Left renal pelvis (tissue), 4 donors: ENCODE data around the gene TCTN2. TPM values are rescaled to one million over a fixed set of nuclear protein-coding genes. Genes with fewer than 3 reads are reported as not detected.

Source experiments
- DNase-seq, 4 donors: peaks; one replicate each; pipeline ENCODE4 v3.0.0-alpha.2; 2013; ENCODE audit warnings: low read depth in 4 of 4, low spot score in 3 of 4
- polyA plus RNA-seq, 4 donors: library from polyadenylated mRNA; unstranded; fragments of 120-200 nt; gene quantifications; one replicate each; pipeline ENCODE4 v1.2.1, GENCODE V29; 2013; ENCODE audit not compliant: insufficient read length in 4 of 4

TCTN2 gene
- polyA plus RNA-seq = 10 to 100 TPM; 19.5 to 32.5 (median 27.9) TPM

DNA sequence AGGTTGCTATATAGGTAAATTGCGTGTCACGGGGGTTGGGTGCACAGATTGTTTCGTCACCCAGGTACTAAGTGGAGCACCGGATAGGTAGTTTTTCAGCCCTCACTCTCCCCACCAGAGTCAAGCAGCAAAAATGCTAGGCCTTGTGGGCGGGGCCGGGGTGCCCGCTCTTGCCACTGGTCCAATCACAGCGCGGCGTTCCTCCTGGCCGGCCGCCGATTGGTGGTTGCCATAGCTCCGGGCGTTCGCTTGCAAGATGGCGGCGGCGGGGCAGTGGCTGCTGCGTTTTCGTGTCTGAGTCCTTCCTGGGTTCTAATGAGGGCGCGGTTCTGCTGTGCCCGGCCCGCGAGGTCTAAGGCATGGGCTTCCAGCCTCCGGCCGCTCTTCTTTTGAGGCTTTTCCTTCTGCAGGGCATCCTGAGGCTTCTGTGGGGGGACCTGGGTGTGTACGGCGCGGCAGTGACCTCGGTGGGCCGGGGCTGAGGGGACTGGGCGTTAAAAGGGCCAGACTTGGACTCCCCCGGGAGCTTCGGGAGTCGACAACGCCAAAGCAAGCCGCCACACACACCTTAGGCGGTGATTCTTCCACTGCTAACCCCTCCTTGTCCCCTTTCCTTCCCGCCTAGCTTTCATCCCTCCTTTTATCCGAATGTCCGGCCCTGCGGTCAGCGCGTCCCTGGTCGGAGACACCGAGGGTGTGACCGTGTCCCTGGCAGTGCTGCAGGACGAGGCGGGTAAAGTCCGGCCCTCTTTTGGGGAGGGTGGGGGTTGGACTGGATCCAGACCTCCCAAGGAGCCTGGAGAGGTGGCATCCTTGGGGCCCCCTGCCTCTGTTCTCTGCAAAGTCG is at the start of gene TCTN2:
Gene TCTN2 (plus strand): TSS at position 232 of the 847 bp plus-strand sequence. CDS start 128 bp downstream, at position 360.
- peak; percentile 60 to 71 (median 69) for DNase-seq

DNA sequence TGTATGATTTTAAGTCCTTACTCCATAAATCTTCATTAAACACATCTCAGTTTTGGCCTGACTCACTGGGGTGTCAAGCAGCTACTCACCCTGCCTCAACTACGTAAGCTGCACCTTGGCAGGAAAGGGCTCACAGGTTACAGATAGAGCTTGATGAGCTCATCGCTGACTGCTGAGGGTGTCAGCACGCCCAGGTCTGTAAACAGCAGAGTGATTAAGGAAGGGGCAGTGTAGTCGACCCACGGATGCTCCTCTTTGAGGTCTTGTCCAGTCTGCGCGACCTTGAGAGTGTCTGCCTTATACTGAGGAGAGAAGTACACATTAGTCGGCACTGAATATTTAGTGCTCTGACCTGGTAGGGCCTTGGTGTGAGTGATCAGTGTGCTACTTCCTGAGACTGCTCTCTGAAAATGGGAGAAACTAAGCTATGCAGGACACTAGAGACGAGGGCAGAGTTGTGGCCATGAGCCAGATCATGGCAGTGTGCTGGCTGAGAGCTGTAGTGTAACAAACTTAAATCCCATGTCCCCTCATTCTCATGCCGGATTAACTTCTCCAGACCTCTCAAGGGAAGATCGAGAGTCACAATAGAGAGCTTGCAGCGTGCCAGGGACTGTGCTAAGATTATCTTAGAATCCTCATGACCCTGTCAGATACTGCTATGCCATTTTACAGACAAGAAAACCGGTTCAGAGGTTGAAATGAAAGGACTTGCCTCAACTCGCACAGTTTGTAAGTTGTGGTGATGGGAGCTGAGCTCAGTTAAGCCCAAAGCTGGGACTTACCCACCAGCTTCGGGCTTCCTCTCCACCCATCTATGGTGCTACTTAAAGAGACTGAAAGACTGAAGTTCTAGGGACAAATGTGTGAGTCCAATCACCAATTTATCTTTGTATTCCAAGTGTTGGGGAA is 49.0 kb upstream of the TCTN2 start:
- no peak for DNase-seq

GRCh38 chr12:123633379-123634141 is 37.4 kb upstream of the TCTN2 start, which contains the start of the genes EIF2B1 and GTF2H3:
TSS of gene EIF2B1 (minus strand) at chr12:123633686. CDS start at chr12:123633557, 129 bp downstream.
TSS of gene GTF2H3 (plus strand) at chr12:123633829. CDS start at chr12:123633860, 31 bp downstream.
- DNase-seq = peak; percentile 92 to 95 (median 93)

DNA sequence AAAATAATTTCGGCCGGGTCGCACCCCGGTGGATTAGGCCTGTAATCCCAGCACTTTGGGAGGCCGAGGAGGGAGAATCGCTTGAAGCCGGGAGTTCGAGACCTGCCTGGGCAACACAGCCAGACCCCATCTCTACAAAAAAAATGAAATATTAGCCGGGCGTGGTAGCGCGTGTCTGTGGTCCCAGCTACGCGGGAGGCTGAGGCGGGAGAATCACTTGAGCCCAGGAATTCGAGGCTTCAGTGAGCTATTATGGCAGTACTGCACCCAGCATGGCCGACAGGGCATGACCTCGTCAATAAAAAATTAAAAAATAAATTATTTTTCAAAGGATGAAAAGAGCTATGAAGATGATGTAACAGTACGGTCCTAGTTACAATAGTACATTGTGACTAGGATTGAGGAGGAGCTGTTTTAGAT is 36.8 kb upstream of the TCTN2 start:
- no peak for DNase-seq

DNA sequence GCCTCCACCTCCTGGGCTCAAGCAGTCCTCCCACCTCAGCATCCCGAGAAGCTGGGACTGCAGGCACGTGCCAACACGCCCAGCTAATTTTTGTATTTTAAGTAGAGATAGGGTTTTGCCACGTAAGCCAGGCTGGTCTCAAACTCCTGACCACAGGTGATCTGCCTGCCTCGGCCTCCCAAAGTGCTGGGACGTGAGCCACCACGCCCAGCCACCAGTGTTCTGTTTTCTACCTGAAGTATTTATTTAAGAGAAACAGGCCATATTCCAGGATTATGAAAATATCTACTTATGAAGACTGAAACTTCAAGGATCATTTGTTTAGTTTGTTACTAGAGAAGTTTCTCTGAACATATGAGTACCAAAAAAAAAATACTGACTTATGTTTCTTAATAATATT is 27.0 kb upstream of the TCTN2 start:
- no peak for DNase-seq

DNA sequence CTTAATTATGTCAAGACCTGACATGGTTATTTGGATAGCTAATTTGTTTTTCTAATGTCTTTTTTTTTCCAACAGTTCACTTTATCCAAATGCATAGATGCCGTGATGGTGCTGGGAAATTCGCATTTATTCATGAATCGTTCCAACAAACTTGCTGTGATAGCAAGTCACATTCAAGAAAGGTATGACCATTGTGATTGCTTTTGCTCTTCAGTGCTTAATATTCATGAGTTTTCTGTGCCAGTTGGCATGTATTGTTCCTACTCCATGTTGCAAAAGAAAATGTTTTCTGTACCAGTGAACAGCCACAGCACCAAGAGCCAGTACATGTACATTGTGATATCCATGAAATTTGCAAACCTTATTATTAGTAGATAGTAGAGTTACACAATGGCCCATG is 25.5 kb upstream of the TCTN2 start:
- no peak for DNase-seq

DNA sequence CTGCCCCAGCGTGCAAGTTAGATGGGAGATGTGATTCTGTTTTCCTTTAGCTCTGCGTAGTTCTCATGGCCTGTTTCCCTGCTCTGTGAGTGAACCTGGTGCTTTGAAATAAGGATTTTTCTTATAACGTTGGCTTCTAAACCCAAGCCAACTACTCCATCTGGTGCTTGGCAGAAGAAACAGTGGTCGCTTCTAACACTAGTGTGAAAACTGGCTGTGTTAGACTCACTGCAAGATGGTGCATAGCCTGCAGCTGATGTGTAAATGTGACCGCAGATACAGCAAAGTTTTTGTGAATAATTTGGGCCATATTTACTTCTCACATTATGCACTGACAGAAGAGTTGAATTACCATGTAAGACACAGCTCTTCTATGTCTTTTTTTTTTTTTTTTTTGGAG is 25.0 kb upstream of the TCTN2 start:
- DNase-seq = no peak

DNA sequence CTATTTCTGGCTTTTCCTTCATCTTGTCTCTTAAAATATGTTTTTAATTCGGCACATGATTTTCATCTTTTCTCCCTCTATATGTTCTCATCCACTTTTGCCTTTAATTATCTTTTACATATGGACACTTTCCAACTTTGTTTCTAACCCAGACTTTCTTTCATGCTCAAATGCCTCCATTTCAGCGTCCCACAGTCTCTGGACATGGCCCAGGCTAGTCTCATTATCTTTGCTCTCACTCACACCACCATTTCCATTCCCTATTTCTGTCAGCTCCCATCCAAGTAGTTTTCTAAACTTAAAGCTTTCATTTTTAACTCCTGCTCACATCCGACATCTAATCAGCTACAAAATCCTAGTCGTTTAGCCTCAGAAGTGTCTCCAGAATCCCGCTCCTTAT is 22.5 kb upstream of the TCTN2 start:
- DNase-seq = no peak

DNA sequence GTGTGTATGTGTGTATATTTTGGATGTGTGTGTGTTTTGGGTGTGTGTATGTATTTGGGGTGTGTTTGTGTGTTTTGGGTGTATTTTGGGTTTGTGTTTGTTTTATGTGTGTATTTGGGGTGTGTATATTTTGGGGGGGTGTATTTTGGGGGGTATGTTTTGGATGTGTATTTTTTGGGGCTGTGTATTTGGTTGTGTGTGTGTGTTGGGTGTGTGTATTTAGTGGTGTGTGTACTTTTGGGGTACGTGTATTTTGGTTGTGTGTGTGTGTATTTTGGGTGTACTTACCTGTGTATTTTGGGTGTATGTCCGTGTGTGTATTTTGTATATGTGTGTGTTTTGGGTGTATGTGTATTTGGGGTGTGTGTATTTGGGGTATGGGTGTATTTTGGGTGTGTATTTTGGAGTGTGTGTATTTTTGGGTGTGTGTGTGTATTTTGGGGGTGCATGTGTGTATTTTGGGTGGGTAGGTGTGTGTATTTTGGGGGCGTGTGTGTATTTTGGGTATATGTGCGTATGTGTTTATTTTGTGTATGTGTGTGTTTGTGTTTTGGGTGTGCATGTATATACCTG is 16.7 kb upstream of the TCTN2 start:
- DNase-seq = no peak

DNA sequence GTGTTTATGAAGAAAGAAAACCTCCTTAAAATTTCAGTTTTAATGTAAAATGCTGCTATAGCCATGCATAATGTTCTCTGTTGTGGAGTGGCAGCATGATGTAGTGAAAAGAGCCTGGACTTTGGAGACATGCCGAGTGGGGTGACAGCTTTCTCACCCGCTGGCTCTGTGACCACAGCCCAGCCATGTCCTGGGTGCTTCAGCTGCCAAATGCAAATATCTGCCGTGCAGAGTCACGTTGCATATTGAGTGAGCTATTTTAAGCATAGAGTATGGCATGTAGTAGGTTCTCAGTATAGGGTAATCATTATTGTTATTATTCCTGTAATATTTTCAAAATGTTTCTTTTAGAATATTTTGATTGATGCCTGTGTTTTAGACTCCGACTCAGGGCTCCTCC is 15.5 kb upstream of the TCTN2 start:
- DNase-seq = no peak

DNA sequence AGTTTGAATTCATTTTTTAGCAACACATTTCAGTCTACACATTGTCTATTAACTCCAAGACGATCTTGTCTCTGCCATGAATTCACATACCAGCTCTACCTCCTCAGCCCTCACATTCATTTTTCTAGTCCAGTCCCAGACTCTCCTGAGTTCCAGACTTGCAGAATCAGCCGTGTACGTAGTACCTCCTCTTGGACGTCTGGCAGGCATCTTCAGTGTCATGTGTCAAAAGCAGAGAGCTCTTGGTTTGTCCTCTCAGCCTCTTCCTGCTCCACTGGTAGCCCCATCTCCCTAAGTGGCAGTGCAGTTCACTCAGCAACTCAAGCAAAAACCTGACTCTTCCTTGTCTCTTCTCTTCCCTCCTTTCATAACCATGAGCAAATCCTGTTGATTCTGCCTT is 14.5 kb upstream of the TCTN2 start:
- no peak for DNase-seq

DNA sequence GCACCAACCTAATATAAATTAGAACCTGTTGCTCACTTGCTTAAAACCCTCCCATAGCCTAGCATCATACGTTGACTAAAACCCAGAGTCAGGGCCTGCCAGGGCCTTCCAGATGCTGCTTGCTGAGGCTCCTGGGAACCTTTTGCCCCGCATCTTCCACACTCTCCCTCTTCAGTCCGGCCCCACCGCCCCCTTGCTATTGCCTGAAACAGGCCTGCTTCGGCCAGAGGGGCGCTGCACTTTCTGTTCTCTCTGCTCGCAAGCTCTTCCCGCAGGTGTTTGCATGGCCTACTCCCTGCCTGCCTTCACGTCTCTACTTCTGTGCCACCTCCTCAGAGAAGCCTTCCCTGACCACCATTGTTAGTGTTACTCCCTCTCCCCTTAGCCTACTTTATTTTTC is 13.7 kb upstream of the TCTN2 start:
- DNase-seq = no peak

DNA sequence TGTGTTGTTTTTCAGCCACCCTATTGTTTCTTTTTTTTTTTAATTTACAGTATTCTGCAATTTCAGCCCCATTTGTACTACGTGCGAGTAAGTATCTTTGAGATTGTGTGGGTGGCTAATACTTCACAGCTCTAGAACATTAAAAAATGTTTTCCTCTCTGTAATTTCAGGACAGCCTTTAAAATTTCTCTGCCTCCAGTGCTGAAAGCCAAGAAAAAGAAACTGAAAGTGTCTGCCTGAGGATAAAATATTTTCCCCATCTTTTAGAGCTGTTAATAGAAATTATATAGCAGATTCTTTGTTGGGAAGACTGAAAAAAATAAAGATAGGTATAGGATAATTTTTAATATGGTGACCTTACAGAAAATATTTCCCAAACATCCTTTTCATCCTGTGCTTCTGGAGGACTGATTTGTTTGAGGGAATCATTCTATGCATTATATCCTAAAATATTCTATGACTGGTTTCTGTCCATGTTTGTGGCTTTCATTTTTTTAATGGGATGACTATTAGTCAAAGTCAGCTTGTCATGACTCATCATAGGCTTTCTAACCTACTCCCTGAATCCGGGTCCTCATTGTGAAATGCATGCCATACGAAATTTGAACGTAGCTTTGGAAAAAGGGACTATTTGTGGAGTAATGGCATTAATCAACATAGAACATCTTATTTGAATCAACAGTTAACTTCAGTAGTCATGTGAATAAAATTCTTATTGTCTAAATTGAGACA is 10.8 kb upstream of the TCTN2 start:
- no peak for DNase-seq

DNA sequence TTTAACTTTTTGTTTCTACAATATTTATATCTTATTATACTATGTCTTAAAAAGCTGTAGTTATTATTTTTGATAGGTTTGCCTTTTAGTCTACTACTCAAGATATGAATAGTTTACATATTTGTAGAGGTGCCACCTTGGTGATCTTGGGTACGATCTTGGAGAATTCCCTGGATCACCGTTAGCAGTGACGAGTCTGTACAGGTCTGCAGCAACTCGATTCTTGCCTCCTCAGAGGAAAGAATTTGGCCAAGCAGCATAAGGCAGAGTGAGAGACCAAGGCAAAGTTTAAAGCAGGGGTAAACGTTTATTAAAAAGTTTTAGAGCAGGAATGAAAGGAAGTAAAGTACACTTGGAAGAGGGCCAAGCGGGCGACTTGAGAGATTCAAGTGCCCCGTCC is 3.1 kb upstream of the TCTN2 start:
- DNase-seq = no peak

- DNase-seq = no peak
Measured at GRCh38 chr12:123671876-123672275, 963 bp downstream of the TCTN2 start.

DNA sequence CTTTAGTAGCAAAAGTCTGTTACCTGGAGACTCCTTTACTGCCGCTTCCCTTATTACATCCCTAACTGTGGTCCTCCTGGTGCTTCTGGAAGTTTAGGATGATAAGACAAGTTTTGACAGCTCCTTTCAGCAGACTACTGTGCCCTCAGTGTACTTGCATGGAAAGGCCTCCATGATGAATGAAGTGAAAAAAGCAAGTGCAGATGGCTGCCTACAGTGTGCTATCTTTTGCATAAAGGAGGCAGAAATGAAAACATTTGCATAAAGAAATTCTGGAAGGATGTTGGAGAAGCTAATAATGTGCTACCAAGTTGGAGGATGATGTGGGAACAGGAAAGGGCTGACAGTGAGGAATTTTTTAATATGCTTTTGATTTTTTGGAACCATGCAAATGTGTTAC is 4.5 kb downstream of the TCTN2 start:
- no peak for DNase-seq

DNA sequence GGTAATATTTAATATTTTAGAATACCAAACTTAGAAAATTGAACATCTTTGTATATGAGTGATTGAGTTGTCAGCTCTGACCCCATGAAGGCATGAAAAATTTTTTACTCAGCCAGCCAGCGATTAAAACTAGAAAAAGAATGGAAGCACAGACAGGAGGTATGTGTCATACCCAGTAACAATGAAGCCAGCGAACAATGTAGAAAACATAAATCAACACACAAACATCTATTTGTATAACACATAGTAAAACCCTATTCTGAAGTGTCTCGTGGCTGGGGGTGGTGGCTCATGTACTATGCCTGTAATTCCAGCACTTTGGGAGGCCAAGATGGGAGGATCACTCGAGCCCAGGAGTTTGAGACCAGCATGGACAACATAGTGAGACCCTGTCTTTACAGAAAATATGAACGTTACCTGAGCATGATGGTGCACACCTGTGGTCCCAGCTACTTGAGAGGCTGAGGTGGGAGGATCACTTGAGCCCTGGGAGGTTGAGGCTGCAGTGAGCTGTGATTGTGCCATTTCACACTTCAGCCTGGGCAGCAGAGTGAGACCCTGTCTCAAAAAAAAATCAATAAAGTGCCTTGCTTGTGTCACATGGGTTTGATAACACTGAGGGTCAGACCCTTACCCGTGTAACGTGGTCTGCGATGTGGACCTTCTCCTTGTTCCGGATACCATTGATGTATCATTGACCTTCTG is 5.9 kb downstream of the TCTN2 start:
- DNase-seq = no peak

DNA sequence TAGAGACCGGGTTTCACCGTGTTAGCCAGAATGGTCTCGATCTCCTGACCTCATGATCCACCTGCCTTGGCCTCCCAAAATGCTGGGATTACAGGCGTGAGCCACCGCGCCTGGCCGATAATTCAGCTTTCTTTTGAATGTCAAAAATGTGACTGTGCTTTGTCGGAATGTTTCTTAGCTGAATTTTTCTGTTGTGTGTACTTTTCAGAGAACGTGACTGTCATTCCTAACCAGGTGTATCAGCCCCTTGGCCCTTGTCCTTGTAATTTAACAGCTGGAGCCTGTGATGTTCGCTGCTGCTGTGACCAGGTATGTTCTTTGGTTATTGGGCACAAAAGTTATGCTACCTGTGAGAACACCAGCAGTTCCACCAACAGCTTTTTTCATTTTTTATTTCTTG is 8.1 kb downstream of the TCTN2 start:
- DNase-seq = no peak

DNA sequence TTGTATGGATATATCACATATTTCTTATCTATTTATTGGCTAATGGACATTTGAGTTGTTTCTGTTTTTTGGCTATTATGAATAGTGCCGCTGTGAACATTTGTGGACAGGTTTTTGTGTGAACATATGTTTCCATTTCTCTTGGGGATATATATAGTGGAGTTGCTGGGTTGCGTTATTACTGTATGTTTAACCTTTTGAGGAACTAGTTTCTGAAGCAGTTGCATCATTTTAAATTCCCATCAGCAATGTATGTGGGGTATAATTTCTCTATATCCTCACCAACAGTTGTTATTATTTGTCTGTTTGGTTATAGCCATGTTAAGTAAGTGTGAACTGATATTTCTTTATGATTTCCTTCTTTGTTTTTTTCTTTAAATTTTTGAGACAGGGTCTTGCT is 10.7 kb downstream of the TCTN2 start:
- DNase-seq = no peak
